Measurements from ENCODE around the gene GAS2.
"Not testable (repeated sequence)": the region's sequence is repeated elsewhere in the genome, so short reads cannot be mapped to it uniquely, and the experiment has no call there.

GAS2 gene

DNA sequence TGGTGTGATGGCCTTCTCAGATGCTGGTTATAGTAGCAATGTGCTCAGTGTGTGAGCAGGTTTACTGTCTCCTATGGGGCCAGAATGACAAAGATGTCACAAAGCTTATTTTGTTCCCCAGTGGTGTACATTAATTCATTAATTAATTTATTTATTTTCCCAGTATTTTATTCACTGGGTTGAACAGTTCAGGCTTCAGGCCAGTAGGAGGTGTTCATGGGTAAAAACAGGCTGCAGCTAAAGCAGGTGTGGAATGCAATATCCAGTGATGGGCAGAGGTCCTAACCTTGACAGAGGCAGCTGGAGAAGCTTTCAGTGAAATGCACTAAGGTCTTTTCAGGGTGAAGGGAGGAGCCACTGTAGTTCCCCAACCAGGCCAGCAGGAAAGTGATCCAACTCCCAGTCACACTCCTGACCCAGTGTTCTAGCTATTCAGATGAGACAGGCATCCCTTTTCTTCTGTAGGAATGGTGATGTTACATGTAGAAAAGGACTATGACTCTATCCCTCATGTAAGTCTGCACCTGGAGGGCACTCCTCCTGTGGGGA lies 33.0 kb upstream of the GAS2 start:
- Histone ChIP-seq H3K9ac (ENCODE audit: insufficient read length, low read depth) (no peak overlapping the region), H3K36me3 (ENCODE audit: insufficient read depth, insufficient read length, low read length) (no peaks in the 10 kb centered on the region), H3K4me1 (ENCODE audit: insufficient read depth, insufficient read length) (no peaks in the 10 kb centered on the region), H3K27me3 (ENCODE audit: insufficient read depth, insufficient read length) (no peaks in the 10 kb centered on the region), H3K9me3 (ENCODE audit: insufficient read depth, low read length) (no peaks in the 10 kb centered on the region), H3K4me3 (ENCODE audit: insufficient read length, low read depth) (no peak overlapping the region)
- no peak for DNase-seq (ENCODE audit: low read depth, low spot score)
- TF ChIP-seq ZNF274 (IDR thresholded peaks at IDR 0.05; ENCODE audit: low read depth, low read length) (no peak), SUZ12 (IDR thresholded peaks at IDR 0.05; ENCODE audit: extremely low read depth, insufficient read depth, insufficient read length) (no peak), YY1 (IDR thresholded peaks at IDR 0.05; ENCODE audit: insufficient read depth, insufficient read length) (no peak)

DNA sequence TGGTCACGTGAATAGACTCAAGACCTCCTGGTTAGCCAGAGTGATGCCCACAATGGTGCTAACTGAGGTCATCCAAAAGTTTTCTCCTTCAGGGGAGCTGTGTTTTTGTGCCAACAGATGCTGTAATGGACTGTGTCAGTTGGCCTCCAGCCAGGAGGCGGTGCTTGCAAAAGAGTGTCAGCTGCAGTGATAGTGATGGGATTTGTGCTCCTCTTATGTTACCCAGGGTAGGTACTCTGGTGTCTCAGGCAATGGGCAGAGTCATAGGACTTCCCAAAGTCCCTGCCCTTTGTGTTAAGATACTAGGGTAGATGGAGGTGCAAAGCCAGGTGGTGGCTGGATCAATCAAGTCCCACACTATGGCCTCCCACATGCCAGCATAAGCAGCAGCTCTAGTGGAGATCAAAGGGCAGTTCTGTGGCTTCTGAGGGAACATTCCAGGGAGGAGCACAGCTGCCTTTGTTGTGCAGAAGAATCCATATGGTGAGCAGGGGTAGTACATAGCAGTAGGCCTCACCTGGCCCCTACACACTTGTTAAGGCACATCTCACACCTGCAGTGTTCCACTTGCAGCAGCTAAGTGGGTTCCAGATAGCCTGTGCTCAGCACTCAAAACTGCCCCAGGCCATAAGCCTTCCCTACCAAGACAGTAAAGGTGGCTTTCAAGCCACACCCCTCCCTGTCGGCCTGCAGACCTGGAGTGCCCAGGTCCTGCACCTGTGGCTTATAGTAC lies 31.3 kb upstream of the GAS2 start:
- Histone ChIP-seq H3K4me1 (ENCODE audit: insufficient read depth, insufficient read length) (no peaks in the 10 kb centered on the region), H3K4me3 (ENCODE audit: insufficient read length, low read depth) (no peak overlapping the region), H3K27me3 (ENCODE audit: insufficient read depth, insufficient read length) (no peaks in the 10 kb centered on the region), H3K9ac (ENCODE audit: insufficient read length, low read depth) (no peak overlapping the region), H3K9me3 (ENCODE audit: insufficient read depth, low read length) (no peaks in the 10 kb centered on the region), H3K36me3 (ENCODE audit: insufficient read depth, insufficient read length, low read length) (no peaks in the 10 kb centered on the region)
- DNase-seq (ENCODE audit: low read depth, low spot score) = no peak
- TF ChIP-seq ZNF274 (IDR thresholded peaks at IDR 0.05; ENCODE audit: low read depth, low read length) (no peak), YY1 (IDR thresholded peaks at IDR 0.05; ENCODE audit: insufficient read depth, insufficient read length) (no peak)

DNA sequence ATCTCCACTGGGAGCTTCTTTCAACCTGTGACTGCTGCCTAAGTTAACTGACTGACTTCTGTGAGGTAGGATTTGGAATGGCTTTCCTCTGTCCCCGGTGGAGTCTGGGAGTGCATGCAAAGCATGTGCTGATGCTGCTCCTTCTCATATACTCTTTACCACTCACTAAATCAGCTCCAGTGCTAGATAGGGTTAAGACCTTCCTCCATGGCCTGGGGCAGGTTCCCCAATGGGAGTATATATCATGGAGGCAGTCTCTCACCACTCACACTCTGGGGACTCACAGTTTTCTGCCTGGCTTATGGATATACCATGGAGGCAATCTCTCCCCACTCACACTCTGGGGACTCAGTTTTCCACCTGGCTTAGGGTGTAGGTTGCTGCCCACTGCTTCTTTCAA lies 30.7 kb upstream of the GAS2 start:
- no peaks in the 10 kb centered on the region for H3K27me3 ChIP-seq (ENCODE audit: insufficient read depth, insufficient read length)
- no peak overlapping the region for H3K9ac ChIP-seq (ENCODE audit: insufficient read length, low read depth)
- no peaks in the 10 kb centered on the region for H3K4me1 ChIP-seq (ENCODE audit: insufficient read depth, insufficient read length)
- DNase-seq (ENCODE audit: low read depth, low spot score) = no peak
- H3K9me3 ChIP-seq (ENCODE audit: insufficient read depth, low read length) = no peaks in the 10 kb centered on the region
- H3K36me3 ChIP-seq (ENCODE audit: insufficient read depth, insufficient read length, low read length) = no peaks in the 10 kb centered on the region
- no peak for TF ChIP-seq YY1 (IDR thresholded peaks at IDR 0.05; ENCODE audit: insufficient read depth, insufficient read length)
- TF ChIP-seq ZNF274 (IDR thresholded peaks at IDR 0.05; ENCODE audit: low read depth, low read length) = no peak
- TF ChIP-seq SUZ12 (IDR thresholded peaks at IDR 0.05; ENCODE audit: extremely low read depth, insufficient read depth, insufficient read length) = no peak
- no peak overlapping the region for H3K4me3 ChIP-seq (ENCODE audit: insufficient read length, low read depth)

DNA sequence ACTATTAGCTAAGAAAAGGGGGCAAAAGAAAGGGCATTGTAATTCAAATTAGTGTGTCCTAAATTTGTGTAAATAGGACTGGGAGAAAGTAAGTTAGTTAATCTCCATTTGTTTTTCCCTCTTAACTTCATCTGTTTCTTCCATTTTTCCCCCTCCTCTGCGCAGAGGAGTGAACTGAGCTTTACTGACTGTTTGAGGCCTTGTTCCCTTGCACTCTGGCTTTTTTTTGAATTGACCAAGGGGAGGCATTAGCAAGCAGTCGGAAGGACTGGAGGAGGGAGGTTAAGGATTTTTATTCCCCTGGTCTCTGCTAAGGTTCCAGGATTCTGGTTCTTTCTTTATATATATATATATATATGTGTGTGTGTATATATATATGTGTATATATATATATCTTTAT lies 25.5 kb upstream of the GAS2 start:
- Histone ChIP-seq H3K27me3 (ENCODE audit: insufficient read depth, insufficient read length) (no peaks in the 10 kb centered on the region), H3K36me3 (ENCODE audit: insufficient read depth, insufficient read length, low read length) (no peaks in the 10 kb centered on the region), H3K9ac (ENCODE audit: insufficient read length, low read depth) (no peak overlapping the region), H3K9me3 (ENCODE audit: insufficient read depth, low read length) (no peaks in the 10 kb centered on the region), H3K4me1 (ENCODE audit: insufficient read depth, insufficient read length) (no peaks in the 10 kb centered on the region), H3K4me3 (ENCODE audit: insufficient read length, low read depth) (no peak overlapping the region)
- peak; percentile 13 for DNase-seq (ENCODE audit: low read depth, low spot score)
- TF ChIP-seq YY1 (IDR thresholded peaks at IDR 0.05; ENCODE audit: insufficient read depth, insufficient read length) (no peak), SUZ12 (IDR thresholded peaks at IDR 0.05; ENCODE audit: extremely low read depth, insufficient read depth, insufficient read length) (no peak), ZNF274 (IDR thresholded peaks at IDR 0.05; ENCODE audit: low read depth, low read length) (no peak)

DNA sequence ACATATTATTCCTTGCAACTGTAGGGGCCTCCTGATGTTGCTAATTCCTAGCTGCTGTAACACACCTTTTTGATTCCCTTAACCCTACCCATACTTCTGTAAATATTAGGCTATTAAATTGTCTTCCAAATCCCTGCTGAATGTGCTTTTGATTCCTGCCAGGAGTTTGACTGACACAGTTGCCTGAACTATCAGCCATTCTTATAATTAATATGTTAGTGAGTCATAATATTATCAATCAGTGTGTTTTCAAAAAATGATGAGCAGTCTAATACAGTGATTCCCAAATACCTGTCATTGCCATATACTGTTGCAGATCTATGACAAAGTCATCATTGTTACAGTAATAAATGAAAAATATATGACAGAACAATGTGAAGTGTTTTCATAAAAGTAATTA lies 24.9 kb upstream of the GAS2 start:
- TF ChIP-seq YY1 (IDR thresholded peaks at IDR 0.05; ENCODE audit: insufficient read depth, insufficient read length) (no peak), SUZ12 (IDR thresholded peaks at IDR 0.05; ENCODE audit: extremely low read depth, insufficient read depth, insufficient read length) (no peak), ZNF274 (IDR thresholded peaks at IDR 0.05; ENCODE audit: low read depth, low read length) (no peak)

DNA sequence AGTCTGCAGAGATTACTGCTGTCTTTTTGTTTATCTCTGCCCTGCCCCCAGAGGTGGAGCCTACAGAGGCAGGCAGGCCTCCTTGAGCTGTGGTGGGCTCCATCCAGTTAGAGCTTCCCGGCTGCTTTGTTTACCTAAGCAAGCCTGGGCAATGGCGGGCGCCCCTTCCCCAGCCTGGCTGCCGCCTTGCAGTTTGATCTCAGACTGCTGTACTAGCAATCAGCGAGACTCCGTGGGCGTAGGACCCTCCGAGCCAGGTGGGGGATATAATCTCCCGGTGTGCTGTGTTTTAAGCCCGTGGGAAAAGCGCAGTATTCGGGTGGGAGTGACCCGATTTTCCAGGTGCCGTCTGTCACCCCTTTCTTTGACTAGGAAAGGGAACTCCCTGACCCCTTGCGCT lies 14.1 kb upstream of the GAS2 start:
- DNase-seq (ENCODE audit: low read depth, low spot score); H3K4me3 ChIP-seq (ENCODE audit: insufficient read length, low read depth); H3K36me3 ChIP-seq (ENCODE audit: insufficient read depth, insufficient read length, low read length); H3K9ac ChIP-seq (ENCODE audit: insufficient read length, low read depth); H3K9me3 ChIP-seq (ENCODE audit: insufficient read depth, low read length); H3K27me3 ChIP-seq (ENCODE audit: insufficient read depth, insufficient read length); H3K4me1 ChIP-seq (ENCODE audit: insufficient read depth, insufficient read length): not testable (repeated sequence)

More for the DNA sequence above, 24.9 kb upstream of the GAS2 start:
- no peaks in the 10 kb centered on the region for H3K36me3 ChIP-seq (ENCODE audit: insufficient read depth, insufficient read length, low read length)
- no peaks in the 10 kb centered on the region for H3K27me3 ChIP-seq (ENCODE audit: insufficient read depth, insufficient read length)
- no peak for DNase-seq (ENCODE audit: low read depth, low spot score)
- no peaks in the 10 kb centered on the region for H3K4me1 ChIP-seq (ENCODE audit: insufficient read depth, insufficient read length)
- no peaks in the 10 kb centered on the region for H3K9me3 ChIP-seq (ENCODE audit: insufficient read depth, low read length)
- H3K9ac ChIP-seq (ENCODE audit: insufficient read length, low read depth) = no peak overlapping the region
- H3K4me3 ChIP-seq (ENCODE audit: insufficient read length, low read depth) = no peak overlapping the region

DNA sequence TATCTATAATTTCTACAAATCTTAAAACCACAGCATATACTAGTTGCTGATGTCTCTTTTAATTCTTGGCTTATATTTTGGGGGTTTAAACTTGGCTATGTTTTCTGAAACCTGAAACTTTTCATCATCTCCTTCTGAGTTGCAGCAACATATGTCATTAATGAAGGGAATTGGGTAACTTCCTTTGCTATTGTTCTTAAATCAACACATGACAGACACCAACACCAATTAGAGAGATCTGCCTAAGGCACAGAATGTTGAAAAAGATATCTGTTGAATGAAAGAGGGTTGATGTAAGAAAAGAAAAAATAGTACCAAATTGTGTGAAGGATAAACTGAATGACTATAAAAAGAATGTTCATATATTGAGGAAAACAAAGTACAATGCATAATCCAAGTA lies 10.3 kb upstream of the GAS2 start:
- Histone ChIP-seq H3K9me3 (ENCODE audit: insufficient read depth, low read length) (no peaks in the 10 kb centered on the region), H3K9ac (ENCODE audit: insufficient read length, low read depth) (no peak overlapping the region), H3K27me3 (ENCODE audit: insufficient read depth, insufficient read length) (no peaks in the 10 kb centered on the region), H3K36me3 (ENCODE audit: insufficient read depth, insufficient read length, low read length) (no peaks in the 10 kb centered on the region), H3K4me1 (ENCODE audit: insufficient read depth, insufficient read length) (no peaks in the 10 kb centered on the region), H3K4me3 (ENCODE audit: insufficient read length, low read depth) (no peak overlapping the region)
- TF ChIP-seq YY1 (IDR thresholded peaks at IDR 0.05; ENCODE audit: insufficient read depth, insufficient read length) (no peak), SUZ12 (IDR thresholded peaks at IDR 0.05; ENCODE audit: extremely low read depth, insufficient read depth, insufficient read length) (no peak), ZNF274 (IDR thresholded peaks at IDR 0.05; ENCODE audit: low read depth, low read length) (no peak)
- DNase-seq (ENCODE audit: low read depth, low spot score) = no peak
